ENCODE data around the gene DTNBP1. TPM values are rescaled to one million over a fixed set of nuclear protein-coding genes. Genes with fewer than 3 reads are reported as not detected.
A peak's percentile ranks its signal among the peaks of the same experiment; 100 is the strongest.

DTNBP1 gene
- total and polyA plus RNA-seq, 2 of the 13 experiments (the other 11 are each of a cell fraction or from before 2014, with no cell fraction given): 6.6 to 19.1 TPM

DNA sequence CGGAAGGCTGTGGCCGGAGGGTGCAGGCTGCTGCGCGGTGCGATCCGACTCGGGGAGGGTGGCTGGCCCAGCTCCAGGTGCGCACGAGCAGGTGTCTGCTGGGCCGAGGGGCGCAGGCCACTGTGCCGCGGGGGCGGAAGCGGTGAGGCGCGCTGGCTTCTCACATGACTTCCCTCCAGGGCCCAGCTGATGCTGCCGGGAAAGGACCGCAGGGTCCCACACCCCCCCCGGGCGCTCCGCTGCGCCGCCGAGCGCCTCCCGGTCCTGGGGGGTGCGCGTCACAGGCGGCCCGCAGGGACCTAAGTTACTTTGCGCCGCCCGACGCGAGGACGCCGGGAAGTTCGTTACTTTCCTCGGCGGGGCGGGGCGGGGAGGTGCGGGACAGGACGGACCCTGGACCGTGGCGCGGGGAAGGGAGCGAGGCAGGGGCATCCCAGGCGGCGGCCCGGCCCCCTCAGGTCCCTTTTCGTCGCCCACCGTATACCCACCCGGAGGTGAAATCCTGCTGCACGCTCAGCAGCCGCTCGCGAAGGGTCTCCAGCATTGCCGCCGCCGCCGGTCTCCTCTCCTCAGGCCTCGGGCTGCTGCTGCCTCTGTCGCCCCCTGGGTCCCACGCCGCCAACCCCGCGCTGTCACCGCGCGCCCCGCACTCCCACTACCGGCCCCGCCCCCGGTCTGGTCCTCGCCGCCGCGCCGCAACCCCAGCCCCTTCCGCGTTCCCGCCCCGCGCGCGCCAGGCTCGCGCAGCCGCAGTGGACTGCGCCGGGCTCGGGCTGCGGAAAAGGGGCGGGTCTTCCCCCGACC lies at the start of gene DTNBP1 (continued):
- TF ChIP-seq, protein P1, sequence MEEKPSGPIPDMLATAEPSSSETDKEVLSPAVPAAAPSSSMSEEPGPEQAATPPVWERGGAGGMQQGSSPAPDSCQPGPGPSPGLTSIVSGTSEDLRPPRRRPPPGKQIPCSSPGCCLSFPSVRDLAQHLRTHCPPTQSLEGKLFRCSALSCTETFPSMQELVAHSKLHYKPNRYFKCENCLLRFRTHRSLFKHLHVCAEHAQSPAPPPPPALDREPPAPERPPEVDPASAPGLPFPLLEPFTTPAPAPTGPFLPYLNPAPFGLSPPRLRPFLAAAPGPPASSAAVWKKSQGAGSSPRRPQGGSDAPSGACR (CRISPR knock-in tag; IDR thresholded peaks at IDR 0.05): peak; percentile 94; the same call in 1 of the 2 replicates
- TF ChIP-seq SMAD9 (CRISPR knock-in tag; IDR thresholded peaks at IDR 0.05): no peak
- TF ChIP-seq NFE2L2 (IDR thresholded peaks at IDR 0.05; ENCODE audit: low read length): no peak
- TF ChIP-seq CAMTA2 (CRISPR knock-in tag; IDR thresholded peaks at IDR 0.05; ENCODE audit: borderline replicate concordance): peak; percentile 92
- peak; percentile 90 for TF ChIP-seq ZNF556 (CRISPR knock-in tag; IDR thresholded peaks at IDR 0.05; ENCODE audit: borderline replicate concordance)
- TF ChIP-seq, protein P2, sequence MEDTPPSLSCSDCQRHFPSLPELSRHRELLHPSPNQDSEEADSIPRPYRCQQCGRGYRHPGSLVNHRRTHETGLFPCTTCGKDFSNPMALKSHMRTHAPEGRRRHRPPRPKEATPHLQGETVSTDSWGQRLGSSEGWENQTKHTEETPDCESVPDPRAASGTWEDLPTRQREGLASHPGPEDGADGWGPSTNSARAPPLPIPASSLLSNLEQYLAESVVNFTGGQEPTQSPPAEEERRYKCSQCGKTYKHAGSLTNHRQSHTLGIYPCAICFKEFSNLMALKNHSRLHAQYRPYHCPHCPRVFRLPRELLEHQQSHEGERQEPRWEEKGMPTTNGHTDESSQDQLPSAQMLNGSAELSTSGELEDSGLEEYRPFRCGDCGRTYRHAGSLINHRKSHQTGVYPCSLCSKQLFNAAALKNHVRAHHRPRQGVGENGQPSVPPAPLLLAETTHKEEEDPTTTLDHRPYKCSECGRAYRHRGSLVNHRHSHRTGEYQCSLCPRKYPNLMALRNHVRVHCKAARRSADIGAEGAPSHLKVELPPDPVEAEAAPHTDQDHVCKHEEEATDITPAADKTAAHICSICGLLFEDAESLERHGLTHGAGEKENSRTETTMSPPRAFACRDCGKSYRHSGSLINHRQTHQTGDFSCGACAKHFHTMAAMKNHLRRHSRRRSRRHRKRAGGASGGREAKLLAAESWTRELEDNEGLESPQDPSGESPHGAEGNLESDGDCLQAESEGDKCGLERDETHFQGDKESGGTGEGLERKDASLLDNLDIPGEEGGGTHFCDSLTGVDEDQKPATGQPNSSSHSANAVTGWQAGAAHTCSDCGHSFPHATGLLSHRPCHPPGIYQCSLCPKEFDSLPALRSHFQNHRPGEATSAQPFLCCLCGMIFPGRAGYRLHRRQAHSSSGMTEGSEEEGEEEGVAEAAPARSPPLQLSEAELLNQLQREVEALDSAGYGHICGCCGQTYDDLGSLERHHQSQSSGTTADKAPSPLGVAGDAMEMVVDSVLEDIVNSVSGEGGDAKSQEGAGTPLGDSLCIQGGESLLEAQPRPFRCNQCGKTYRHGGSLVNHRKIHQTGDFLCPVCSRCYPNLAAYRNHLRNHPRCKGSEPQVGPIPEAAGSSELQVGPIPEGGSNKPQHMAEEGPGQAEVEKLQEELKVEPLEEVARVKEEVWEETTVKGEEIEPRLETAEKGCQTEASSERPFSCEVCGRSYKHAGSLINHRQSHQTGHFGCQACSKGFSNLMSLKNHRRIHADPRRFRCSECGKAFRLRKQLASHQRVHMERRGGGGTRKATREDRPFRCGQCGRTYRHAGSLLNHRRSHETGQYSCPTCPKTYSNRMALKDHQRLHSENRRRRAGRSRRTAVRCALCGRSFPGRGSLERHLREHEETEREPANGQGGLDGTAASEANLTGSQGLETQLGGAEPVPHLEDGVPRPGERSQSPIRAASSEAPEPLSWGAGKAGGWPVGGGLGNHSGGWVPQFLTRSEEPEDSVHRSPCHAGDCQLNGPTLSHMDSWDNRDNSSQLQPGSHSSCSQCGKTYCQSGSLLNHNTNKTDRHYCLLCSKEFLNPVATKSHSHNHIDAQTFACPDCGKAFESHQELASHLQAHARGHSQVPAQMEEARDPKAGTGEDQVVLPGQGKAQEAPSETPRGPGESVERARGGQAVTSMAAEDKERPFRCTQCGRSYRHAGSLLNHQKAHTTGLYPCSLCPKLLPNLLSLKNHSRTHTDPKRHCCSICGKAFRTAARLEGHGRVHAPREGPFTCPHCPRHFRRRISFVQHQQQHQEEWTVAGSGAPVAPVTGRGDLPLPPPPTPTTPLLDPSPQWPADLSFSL (CRISPR knock-in tag; IDR thresholded peaks at IDR 0.05): no peak
- no peak for TF ChIP-seq NBN (conservative IDR thresholded peaks at IDR 0.05)
- TF ChIP-seq ATAD3A (CRISPR knock-in tag; IDR thresholded peaks at IDR 0.05): no peak
- TF ChIP-seq, protein P3, sequence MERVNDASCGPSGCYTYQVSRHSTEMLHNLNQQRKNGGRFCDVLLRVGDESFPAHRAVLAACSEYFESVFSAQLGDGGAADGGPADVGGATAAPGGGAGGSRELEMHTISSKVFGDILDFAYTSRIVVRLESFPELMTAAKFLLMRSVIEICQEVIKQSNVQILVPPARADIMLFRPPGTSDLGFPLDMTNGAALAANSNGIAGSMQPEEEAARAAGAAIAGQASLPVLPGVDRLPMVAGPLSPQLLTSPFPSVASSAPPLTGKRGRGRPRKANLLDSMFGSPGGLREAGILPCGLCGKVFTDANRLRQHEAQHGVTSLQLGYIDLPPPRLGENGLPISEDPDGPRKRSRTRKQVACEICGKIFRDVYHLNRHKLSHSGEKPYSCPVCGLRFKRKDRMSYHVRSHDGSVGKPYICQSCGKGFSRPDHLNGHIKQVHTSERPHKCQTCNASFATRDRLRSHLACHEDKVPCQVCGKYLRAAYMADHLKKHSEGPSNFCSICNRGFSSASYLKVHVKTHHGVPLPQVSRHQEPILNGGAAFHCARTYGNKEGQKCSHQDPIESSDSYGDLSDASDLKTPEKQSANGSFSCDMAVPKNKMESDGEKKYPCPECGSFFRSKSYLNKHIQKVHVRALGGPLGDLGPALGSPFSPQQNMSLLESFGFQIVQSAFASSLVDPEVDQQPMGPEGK (CRISPR knock-in tag; IDR thresholded peaks at IDR 0.05): peak; percentile 82
- TF ChIP-seq FOXA1 (IDR thresholded peaks at IDR 0.05): no peak
- no peak for TF ChIP-seq FOXA1 (CRISPR knock-in tag; IDR thresholded peaks at IDR 0.05)
- TF ChIP-seq NCOR1 (IDR thresholded peaks at IDR 0.05; ENCODE audit: borderline replicate concordance, low read length): no peak

Data from HepG2 (cell line).